Neural cell (in vitro differentiated cells): ENCODE results near the gene BCAT1. TPM values are rescaled to one million over a fixed set of nuclear protein-coding genes. Genes with fewer than 3 reads are reported as not detected.

ENCODE experiments used
- H2AFZ ChIP-seq: fragments of 200-600, 300-800 bp; sonication (generic), shearing (Covaris generic); 2 replicates; pipeline ENCODE4 v1.6.0; 2014; ENCODE audit warnings: low read depth, mild to moderate bottlenecking, antibody characterized with exemption, low read length, moderate library complexity
- H3F3A ChIP-seq: fragments of 200-600 bp; shearing (Covaris generic); 2 replicates; pipeline ENCODE4 v1.6.1; 2016; ENCODE audit warnings: mild to moderate bottlenecking, moderate library complexity, mixed read lengths, antibody characterized with exemption, low read length; ENCODE audit not compliant: insufficient read depth, poor library complexity, severe bottlenecking
- H3K27ac ChIP-seq: fragments of 200-600, 300-800 bp; sonication (generic), shearing (Covaris generic); 2 replicates; pipeline ENCODE4 v1.5.1; 2014; ENCODE audit warnings: mild to moderate bottlenecking, low read length, moderate library complexity
- H3K27me3 ChIP-seq: fragments of 300-800, 200-600 bp; sonication (generic), shearing (Covaris generic); 2 replicates; pipeline ENCODE4 v1.6.0; 2014; ENCODE audit warnings: mild to moderate bottlenecking, low read depth, low read length, moderate library complexity; ENCODE audit not compliant: insufficient read depth
- H3K36me3 ChIP-seq: fragments of 300-800, 200-600 bp; sonication (generic), shearing (Covaris generic); 2 replicates; pipeline ENCODE4 v1.5.1; 2014; ENCODE audit warnings: mild to moderate bottlenecking, antibody characterized with exemption, low read length, moderate library complexity; ENCODE audit not compliant: insufficient read depth
- H3K4me2 ChIP-seq: fragments of 300-800, 200-600 bp; sonication (generic), shearing (Covaris generic); 2 replicates; pipeline ENCODE4 v1.6.0; 2014; ENCODE audit warnings: mild to moderate bottlenecking, low read length
- H3K4me3 ChIP-seq: fragments of 300-800, 200-600 bp; sonication (generic), shearing (Covaris generic); 2 replicates; pipeline ENCODE4 v1.5.1; 2014; ENCODE audit warnings: mild to moderate bottlenecking, low read length, moderate library complexity
- H3K79me2 ChIP-seq: fragments of 200-600 bp; shearing (Covaris generic); replicated peaks from 2 replicates; pipeline ENCODE4 v1.6.0; 2014; ENCODE audit warnings: mild to moderate bottlenecking, low read length, moderate library complexity; ENCODE audit not compliant: insufficient read depth
- H3K9ac ChIP-seq: fragments of 300-800, 200-600 bp; sonication (generic), shearing (Covaris generic); 2 replicates; pipeline ENCODE4 v1.6.1; 2016; ENCODE audit warnings: mild to moderate bottlenecking, low read length, mixed read lengths
- H3K9me2 ChIP-seq: fragments of 200-600 bp; shearing (Covaris generic); 2 replicates; pipeline ENCODE4 v1.6.1; 2016; ENCODE audit warnings: mild to moderate bottlenecking, low read length, mixed read lengths; ENCODE audit not compliant: insufficient read depth
- H3K9me3 ChIP-seq: fragments of 200-600, 300-800 bp; sonication (generic), shearing (Covaris generic); 2 replicates; pipeline ENCODE4 v1.6.1; 2016; ENCODE audit warnings: mild to moderate bottlenecking, mixed run types, low read length, moderate library complexity, mixed read lengths
- H4K20me1 ChIP-seq: fragments of 200-600 bp; shearing (Covaris generic); 2 replicates; pipeline ENCODE4 v1.6.1; 2016; ENCODE audit warnings: mild to moderate bottlenecking, mixed run types; ENCODE audit not compliant: insufficient read depth
- EP300 ChIP-seq: fragments of 450-650 bp; conservative IDR thresholded peaks from 2 replicates; pipeline ENCODE4 v1.6.1; 2014; ENCODE audit warnings: antibody characterized with exemption, mild to moderate bottlenecking, moderate library complexity; ENCODE audit not compliant: poor library complexity, severe bottlenecking
- EZH2 ChIP-seq: fragments of 200-600, 300-800 bp; shearing (Covaris generic), sonication (generic); IDR thresholded peaks from 2 replicates; pipeline ENCODE4 v1.6.1; 2014; ENCODE audit warnings: antibody characterized with exemption, low read length, borderline replicate concordance, mild to moderate bottlenecking; ENCODE audit not compliant: insufficient read depth, poor library complexity, severe bottlenecking
- MXI1 ChIP-seq: fragments of 450-650 bp; conservative IDR thresholded peaks from 2 replicates; pipeline ENCODE4 v1.6.1; 2014; ENCODE audit warnings: antibody characterized with exemption, mild to moderate bottlenecking; ENCODE audit not compliant: poor library complexity, severe bottlenecking
- POLR2AphosphoS5 ChIP-seq: IDR thresholded peaks from 2 replicates; pipeline ENCODE4 v1.6.1; 2012
- RAD21 ChIP-seq: fragments of 450-650 bp; conservative IDR thresholded peaks from 2 replicates; pipeline ENCODE4 v1.6.1; 2014; ENCODE audit warnings: antibody characterized with exemption, mild to moderate bottlenecking, moderate library complexity
- SMC3 ChIP-seq: fragments of 450-650 bp; conservative IDR thresholded peaks from 2 replicates; pipeline ENCODE4 v1.6.1; 2014; ENCODE audit warnings: antibody characterized with exemption, mild to moderate bottlenecking, moderate library complexity; ENCODE audit not compliant: poor library complexity
- TAF1 ChIP-seq: IDR thresholded peaks from 2 replicates; pipeline ENCODE4 v1.6.1; 2012; ENCODE audit warnings: low read depth
- polyA plus RNA-seq: library from polyadenylated mRNA; depleted of rRNA; stranded (reverse); fragments of >200 nt; gene quantifications from 2 replicates; pipeline ENCODE4 v1.2.3, GENCODE V29; 2014
- TF ChIP-seq, protein P1 (sequence below): fragments of 450-650 bp; IDR thresholded peaks from 2 replicates; pipeline ENCODE4 v1.5.1; 2014; ENCODE audit warnings: antibody characterized with exemption, mild to moderate bottlenecking, moderate library complexity; ENCODE audit not compliant: poor library complexity, severe bottlenecking
- TF ChIP-seq, protein P2 (sequence below): IDR thresholded peaks from 2 replicates; pipeline ENCODE4 v1.6.1; 2012; ENCODE audit warnings: borderline replicate concordance

Gene BCAT1
- polyA plus RNA-seq, 1 donor from 2014 or later, result 31.3 TPM

DNA sequence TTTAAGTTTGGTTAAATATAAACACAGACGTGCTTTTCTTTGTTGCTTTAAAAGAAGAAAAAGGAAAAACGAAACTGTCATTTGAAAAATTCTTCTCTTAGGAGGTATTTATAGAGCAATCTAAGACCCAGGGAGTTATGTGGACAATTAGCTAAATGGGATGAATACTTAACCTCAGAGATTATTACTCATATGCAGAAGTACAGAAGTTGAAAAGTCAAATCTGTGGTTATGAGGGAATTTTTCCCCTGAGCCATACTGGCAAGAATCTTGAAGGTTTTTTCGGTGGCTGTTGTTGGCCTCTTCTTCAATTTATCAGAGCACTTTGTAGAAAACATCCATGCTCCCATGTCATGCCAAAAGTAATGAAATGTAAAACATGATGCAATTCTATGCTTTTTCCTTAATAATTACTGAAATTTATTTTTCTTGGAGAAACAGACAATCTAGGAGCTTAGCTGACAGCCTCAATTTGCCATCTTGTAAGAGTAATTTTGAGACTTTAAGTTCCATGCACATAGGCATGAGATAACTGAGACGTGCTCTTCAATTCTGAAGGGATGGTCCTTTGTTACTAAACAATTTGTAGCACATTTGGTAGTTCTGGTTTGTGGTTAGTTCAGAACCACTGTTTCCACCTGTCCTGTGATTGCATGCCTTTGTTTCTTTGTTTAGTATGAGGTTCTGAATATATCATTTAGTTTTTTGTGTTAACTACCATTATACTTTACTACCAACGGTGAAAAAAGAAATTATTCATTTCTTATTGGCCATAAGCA is 126.6 kb downstream of the BCAT1 start:
- Histone ChIP-seq H2AFZ (no peak overlapping the region), H3K4me2 (no peak overlapping the region), H4K20me1 (no peaks in the 10 kb centered on the region), H3K9me2 (no peaks in the 10 kb centered on the region), H3F3A (no peaks in the 10 kb centered on the region), H3K36me3 (peaks cover 6% of the 10 kb centered on the region), H3K9me3 (no peaks in the 10 kb centered on the region), H3K27ac (no peak overlapping the region), H3K79me2 (no peaks in the 10 kb centered on the region), H3K27me3 (no peaks in the 10 kb centered on the region), H3K4me3 (no peak overlapping the region), H3K9ac (no peak overlapping the region)
- TF ChIP-seq EP300 (no peak), EZH2 (no peak), SMC3 (no peak), RAD21 (no peak), MXI1 (no peak), POLR2AphosphoS5 (no peak), TAF1 (no peak)
- TF ChIP-seq, protein P1, sequence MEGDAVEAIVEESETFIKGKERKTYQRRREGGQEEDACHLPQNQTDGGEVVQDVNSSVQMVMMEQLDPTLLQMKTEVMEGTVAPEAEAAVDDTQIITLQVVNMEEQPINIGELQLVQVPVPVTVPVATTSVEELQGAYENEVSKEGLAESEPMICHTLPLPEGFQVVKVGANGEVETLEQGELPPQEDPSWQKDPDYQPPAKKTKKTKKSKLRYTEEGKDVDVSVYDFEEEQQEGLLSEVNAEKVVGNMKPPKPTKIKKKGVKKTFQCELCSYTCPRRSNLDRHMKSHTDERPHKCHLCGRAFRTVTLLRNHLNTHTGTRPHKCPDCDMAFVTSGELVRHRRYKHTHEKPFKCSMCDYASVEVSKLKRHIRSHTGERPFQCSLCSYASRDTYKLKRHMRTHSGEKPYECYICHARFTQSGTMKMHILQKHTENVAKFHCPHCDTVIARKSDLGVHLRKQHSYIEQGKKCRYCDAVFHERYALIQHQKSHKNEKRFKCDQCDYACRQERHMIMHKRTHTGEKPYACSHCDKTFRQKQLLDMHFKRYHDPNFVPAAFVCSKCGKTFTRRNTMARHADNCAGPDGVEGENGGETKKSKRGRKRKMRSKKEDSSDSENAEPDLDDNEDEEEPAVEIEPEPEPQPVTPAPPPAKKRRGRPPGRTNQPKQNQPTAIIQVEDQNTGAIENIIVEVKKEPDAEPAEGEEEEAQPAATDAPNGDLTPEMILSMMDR, result no peak
- TF ChIP-seq, protein P2, sequence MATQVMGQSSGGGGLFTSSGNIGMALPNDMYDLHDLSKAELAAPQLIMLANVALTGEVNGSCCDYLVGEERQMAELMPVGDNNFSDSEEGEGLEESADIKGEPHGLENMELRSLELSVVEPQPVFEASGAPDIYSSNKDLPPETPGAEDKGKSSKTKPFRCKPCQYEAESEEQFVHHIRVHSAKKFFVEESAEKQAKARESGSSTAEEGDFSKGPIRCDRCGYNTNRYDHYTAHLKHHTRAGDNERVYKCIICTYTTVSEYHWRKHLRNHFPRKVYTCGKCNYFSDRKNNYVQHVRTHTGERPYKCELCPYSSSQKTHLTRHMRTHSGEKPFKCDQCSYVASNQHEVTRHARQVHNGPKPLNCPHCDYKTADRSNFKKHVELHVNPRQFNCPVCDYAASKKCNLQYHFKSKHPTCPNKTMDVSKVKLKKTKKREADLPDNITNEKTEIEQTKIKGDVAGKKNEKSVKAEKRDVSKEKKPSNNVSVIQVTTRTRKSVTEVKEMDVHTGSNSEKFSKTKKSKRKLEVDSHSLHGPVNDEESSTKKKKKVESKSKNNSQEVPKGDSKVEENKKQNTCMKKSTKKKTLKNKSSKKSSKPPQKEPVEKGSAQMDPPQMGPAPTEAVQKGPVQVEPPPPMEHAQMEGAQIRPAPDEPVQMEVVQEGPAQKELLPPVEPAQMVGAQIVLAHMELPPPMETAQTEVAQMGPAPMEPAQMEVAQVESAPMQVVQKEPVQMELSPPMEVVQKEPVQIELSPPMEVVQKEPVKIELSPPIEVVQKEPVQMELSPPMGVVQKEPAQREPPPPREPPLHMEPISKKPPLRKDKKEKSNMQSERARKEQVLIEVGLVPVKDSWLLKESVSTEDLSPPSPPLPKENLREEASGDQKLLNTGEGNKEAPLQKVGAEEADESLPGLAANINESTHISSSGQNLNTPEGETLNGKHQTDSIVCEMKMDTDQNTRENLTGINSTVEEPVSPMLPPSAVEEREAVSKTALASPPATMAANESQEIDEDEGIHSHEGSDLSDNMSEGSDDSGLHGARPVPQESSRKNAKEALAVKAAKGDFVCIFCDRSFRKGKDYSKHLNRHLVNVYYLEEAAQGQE, result no peak

DNA sequence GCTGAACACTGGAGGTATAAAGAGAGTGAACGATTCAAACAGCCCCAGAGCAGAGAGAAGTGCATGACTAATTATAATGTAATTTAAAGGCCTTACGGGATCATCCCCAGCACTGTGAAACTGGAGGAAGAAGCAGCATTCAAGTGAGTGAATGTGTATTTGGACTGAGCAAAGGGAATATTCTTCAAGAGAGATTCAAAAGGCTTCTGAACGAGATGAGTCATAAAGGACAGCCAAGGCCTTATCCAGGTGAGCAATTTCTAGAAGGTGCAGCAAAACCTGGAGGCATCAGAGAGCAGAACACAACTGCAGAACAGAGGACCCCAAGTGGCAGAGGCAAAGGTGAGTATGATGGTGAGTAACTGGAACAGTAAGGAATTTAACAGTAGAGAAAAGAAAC is 127.2 kb downstream of the BCAT1 start:
- peaks cover 6% of the 10 kb centered on the region for H3K36me3 ChIP-seq
- no peak overlapping the region for H3K4me3 ChIP-seq
- no peaks in the 10 kb centered on the region for H3K79me2 ChIP-seq
- TF ChIP-seq MXI1 (no peak), RAD21 (no peak), SMC3 (no peak), EP300 (no peak), TAF1 (no peak), POLR2AphosphoS5 (no peak), EZH2 (no peak)
- TF ChIP-seq, protein P1, result no peak
- TF ChIP-seq, protein P2, result no peak
- no peak overlapping the region for H3K4me2 ChIP-seq
- no peaks in the 10 kb centered on the region for H3K9me3 ChIP-seq
- H3K27ac ChIP-seq, result no peak overlapping the region
- H2AFZ ChIP-seq, result no peak overlapping the region
- H4K20me1 ChIP-seq, result no peaks in the 10 kb centered on the region
- H3K27me3 ChIP-seq, result no peaks in the 10 kb centered on the region
- no peaks in the 10 kb centered on the region for H3F3A ChIP-seq
- H3K9me2 ChIP-seq, result no peaks in the 10 kb centered on the region
- H3K9ac ChIP-seq, result no peak overlapping the region
